Type B pancreatic cell (in vitro differentiated cells): ENCODE results near the gene GMPR. TPM values are rescaled to one million over a fixed set of nuclear protein-coding genes. Genes with fewer than 3 reads are reported as not detected.

Source experiments
- DNase-seq: peaks from one replicate; pipeline ENCODE4 v3.0.0; 2021; ENCODE audit warnings: mixed read lengths; ENCODE audit not compliant: unreplicated experiment; ENCODE audit errors: extremely low spot score
- H3K27ac Mint-ChIP-seq: 2 replicates; pipeline ENCODE4 v1.8.0; 2021; ENCODE audit warnings: mild to moderate bottlenecking, mixed read lengths
- H3K27me3 Mint-ChIP-seq: 2 replicates; pipeline ENCODE4 v1.8.0; 2021; ENCODE audit warnings: mixed read lengths
- H3K36me3 Mint-ChIP-seq: 2 replicates; pipeline ENCODE4 v1.8.0; 2021; ENCODE audit warnings: mixed read lengths
- H3K4me1 Mint-ChIP-seq: one replicate; pipeline ENCODE4 v1.8.0; 2021; ENCODE audit warnings: mixed read lengths; ENCODE audit not compliant: unreplicated experiment
- H3K4me3 Mint-ChIP-seq: 2 replicates; pipeline ENCODE4 v1.8.0; 2021; ENCODE audit warnings: mild to moderate bottlenecking, mixed read lengths
- H3K9me3 Mint-ChIP-seq: 2 replicates; pipeline ENCODE4 v1.8.0; 2021; ENCODE audit warnings: mixed read lengths
- total RNA-seq: library from RNA; stranded (reverse); gene quantifications from 2 replicates; pipeline ENCODE4 v1.2.1, GENCODE V29; 2021; ENCODE audit warnings: low replicate concordance
- TF ChIP-seq, protein P1 (sequence below): fragments of 200-600 bp; sonication (generic); conservative IDR thresholded peaks from 2 replicates; pipeline ENCODE4 v1.5.0; 2021; ENCODE audit warnings: antibody characterized with exemption, mild to moderate bottlenecking

GMPR gene
- total RNA-seq, 1 donor from 2014 or later: 3.8 TPM

DNA sequence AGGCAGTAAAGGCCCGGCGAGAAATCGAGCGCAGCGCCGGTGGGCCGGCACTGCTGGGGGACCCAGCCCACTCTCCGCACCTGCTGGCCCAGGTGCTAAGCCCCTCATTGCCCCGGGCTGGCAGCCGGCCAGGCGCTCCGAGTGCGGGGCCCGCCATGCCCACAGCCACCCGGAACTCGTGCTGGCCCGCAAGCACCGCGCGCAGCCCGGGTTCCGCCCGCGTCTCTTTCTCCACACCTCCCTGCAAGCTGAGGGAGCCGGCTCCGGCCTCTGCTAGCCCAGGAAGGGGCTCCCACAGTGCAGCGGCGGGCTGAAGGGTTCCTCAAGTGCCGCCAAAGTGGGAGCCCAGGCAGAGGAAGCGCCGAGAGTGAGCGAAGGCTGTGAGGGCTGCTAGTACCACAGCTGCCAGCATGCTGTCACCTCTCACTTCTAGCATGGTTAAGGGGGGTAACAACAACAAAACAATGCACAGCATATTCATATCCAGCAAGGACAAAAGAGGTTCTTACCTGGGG is 11.3 kb upstream of the GMPR start:
- peaks cover 5% of the 10 kb centered on the region for H3K9me3 Mint-ChIP-seq
- TF ChIP-seq, protein P1, sequence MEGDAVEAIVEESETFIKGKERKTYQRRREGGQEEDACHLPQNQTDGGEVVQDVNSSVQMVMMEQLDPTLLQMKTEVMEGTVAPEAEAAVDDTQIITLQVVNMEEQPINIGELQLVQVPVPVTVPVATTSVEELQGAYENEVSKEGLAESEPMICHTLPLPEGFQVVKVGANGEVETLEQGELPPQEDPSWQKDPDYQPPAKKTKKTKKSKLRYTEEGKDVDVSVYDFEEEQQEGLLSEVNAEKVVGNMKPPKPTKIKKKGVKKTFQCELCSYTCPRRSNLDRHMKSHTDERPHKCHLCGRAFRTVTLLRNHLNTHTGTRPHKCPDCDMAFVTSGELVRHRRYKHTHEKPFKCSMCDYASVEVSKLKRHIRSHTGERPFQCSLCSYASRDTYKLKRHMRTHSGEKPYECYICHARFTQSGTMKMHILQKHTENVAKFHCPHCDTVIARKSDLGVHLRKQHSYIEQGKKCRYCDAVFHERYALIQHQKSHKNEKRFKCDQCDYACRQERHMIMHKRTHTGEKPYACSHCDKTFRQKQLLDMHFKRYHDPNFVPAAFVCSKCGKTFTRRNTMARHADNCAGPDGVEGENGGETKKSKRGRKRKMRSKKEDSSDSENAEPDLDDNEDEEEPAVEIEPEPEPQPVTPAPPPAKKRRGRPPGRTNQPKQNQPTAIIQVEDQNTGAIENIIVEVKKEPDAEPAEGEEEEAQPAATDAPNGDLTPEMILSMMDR: no peak
- no peaks in the 10 kb centered on the region for H3K36me3 Mint-ChIP-seq
- no peak overlapping the region for H3K4me3 Mint-ChIP-seq
- H3K27ac Mint-ChIP-seq: no peak overlapping the region
- peaks cover 15% of the 10 kb centered on the region for H3K4me1 Mint-ChIP-seq
- DNase-seq: no peak
- H3K27me3 Mint-ChIP-seq: no peaks in the 10 kb centered on the region

- peaks cover 5% of the 10 kb centered on the region for H3K9me3 Mint-ChIP-seq
- H3K4me1 Mint-ChIP-seq: peaks cover 15% of the 10 kb centered on the region
- H3K4me3 Mint-ChIP-seq: no peak overlapping the region
- H3K36me3 Mint-ChIP-seq: no peaks in the 10 kb centered on the region
- H3K27ac Mint-ChIP-seq: no peak overlapping the region
- DNase-seq: no peak
- TF ChIP-seq, protein P1: no peak
- no peaks in the 10 kb centered on the region for H3K27me3 Mint-ChIP-seq
These were observed 10.8 kb upstream of the GMPR start for GRCh38 chr6:16227605-16228004.

DNA sequence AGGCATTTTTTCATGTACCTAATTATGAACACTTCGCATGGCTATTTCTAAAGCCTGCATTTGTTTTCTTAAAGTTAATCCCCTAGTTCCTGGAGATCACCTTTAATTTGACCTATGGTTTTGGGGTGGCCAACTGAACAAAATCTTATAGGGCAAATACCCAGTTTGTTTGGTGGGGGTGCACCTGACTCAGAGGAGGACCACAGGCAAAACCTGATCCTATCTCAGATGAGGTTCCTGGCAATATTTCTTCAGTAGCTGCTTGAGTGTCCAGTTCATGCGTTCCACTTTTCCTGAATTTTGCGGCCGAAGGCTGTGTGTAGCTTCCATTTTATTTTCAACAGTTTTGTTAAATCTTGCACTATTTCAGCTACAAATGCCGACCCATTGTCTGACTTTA is 10.3 kb upstream of the GMPR start:
- Mint-ChIP-seq H3K27me3 (no peaks in the 10 kb centered on the region), H3K27ac (no peak overlapping the region), H3K4me3 (no peak overlapping the region), H3K9me3 (peaks cover 5% of the 10 kb centered on the region), H3K36me3 (no peaks in the 10 kb centered on the region), H3K4me1 (peaks cover 12% of the 10 kb centered on the region)
- no peak for DNase-seq
- TF ChIP-seq, protein P1: no peak

GRCh38 chr6:16228709-16229665 is 9.4 kb upstream of the GMPR start:
- no peak overlapping the region for H3K27ac Mint-ChIP-seq
- H3K4me3 Mint-ChIP-seq: no peak overlapping the region
- peaks cover 5% of the 10 kb centered on the region for H3K9me3 Mint-ChIP-seq
- H3K27me3 Mint-ChIP-seq: no peaks in the 10 kb centered on the region
- no peak for DNase-seq
- no peaks in the 10 kb centered on the region for H3K36me3 Mint-ChIP-seq
- TF ChIP-seq, protein P1: no peak
- peaks cover 3% of the 10 kb centered on the region for H3K4me1 Mint-ChIP-seq

DNA sequence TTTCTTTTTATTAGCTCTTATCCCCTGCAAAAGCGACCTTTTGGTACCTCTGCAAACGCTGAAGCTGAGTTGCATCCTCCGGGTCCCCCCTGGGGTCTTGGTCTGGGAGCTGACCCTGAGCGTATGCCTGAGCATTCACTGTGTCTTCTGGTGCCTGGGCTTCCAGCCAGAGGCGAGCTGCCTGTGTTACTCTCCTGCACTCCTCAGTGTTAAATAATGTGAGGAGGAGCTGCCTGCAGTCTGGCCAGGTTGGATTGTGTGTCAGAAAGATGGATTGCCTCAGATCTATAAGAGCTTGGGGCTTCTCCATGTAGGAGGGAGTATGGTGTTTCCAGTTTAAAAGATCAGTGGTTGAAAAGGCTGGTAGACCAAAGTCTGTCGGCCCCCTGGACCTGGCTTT is 8.7 kb upstream of the GMPR start:
- Mint-ChIP-seq H3K27me3 (no peaks in the 10 kb centered on the region), H3K4me1 (no peaks in the 10 kb centered on the region), H3K27ac (no peak overlapping the region), H3K36me3 (no peaks in the 10 kb centered on the region), H3K4me3 (no peak overlapping the region), H3K9me3 (peaks cover 5% of the 10 kb centered on the region)
- TF ChIP-seq, protein P1: no peak
- DNase-seq: no peak
